ENCODE measurements around the gene CDC42EP4.

The CDC42EP4 gene

DNA sequence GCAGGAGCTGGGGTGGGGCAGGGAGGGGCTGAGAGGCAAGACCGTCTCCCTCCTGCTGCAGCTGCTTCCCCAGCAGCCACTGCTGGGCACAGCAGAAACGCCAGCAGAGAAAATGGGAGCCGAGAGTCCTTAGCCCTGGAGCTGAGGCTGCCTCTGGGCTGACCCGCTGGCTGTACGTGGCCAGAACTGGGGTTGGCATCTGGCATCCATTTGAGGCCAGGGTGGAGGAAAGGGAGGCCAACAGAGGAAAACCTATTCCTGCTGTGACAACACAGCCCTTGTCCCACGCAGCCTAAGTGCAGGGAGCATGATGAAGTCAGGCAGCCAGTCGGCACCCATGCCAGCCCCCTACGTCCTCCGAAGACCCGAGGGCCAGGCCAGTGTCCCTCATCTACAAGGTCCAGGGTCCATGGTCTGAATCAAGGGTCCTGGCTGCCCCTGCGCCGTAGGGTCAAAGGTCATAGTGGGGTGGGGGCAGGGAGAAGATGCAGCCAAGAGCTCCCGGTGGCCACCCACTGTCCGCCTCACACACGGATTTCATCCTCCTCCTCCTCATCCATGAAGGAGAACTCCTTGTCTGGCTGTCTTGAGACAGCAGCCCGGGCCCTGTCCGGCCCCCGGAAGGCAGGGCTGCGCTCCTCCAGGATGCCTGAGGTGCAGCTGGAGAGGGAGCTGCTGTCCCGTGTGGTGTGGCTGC is 26.7 kb downstream of the CDC42EP4 start:
- Histone ChIP-seq H3K9me3 (replicated peaks; ENCODE audit: insufficient read depth, low read length) (no peaks in the 10 kb centered on the region), H3F3A (ENCODE audit: insufficient read depth, low read length) (no peaks in the 10 kb centered on the region), H3K27me3 (replicated peaks; ENCODE audit: insufficient read depth, low read length) (no peaks in the 10 kb centered on the region), H3K4me2 (ENCODE audit: low read depth, low read length) (no peak overlapping the region), H3K4me3 (ENCODE audit: low read length) (no peak overlapping the region), H2AFZ (ENCODE audit: low read length) (no peak overlapping the region), H3K36me3 (replicated peaks; ENCODE audit: insufficient read depth, low read length) (no peaks in the 10 kb centered on the region), H3K9me2 (replicated peaks; ENCODE audit: insufficient read depth, low read length) (no peaks in the 10 kb centered on the region), H3K27ac (ENCODE audit: low read length) (no peak overlapping the region), H4K20me1 (ENCODE audit: insufficient read depth, low read length) (no peaks in the 10 kb centered on the region), H3K4me1 (ENCODE audit: low read length) (no peaks in the 10 kb centered on the region), H3K79me2 (ENCODE audit: low read length) (no peaks in the 10 kb centered on the region), H3K9ac (ENCODE audit: low read length) (no peak overlapping the region)
- TF ChIP-seq, protein P1, sequence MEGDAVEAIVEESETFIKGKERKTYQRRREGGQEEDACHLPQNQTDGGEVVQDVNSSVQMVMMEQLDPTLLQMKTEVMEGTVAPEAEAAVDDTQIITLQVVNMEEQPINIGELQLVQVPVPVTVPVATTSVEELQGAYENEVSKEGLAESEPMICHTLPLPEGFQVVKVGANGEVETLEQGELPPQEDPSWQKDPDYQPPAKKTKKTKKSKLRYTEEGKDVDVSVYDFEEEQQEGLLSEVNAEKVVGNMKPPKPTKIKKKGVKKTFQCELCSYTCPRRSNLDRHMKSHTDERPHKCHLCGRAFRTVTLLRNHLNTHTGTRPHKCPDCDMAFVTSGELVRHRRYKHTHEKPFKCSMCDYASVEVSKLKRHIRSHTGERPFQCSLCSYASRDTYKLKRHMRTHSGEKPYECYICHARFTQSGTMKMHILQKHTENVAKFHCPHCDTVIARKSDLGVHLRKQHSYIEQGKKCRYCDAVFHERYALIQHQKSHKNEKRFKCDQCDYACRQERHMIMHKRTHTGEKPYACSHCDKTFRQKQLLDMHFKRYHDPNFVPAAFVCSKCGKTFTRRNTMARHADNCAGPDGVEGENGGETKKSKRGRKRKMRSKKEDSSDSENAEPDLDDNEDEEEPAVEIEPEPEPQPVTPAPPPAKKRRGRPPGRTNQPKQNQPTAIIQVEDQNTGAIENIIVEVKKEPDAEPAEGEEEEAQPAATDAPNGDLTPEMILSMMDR (IDR thresholded peaks at IDR 0.05; ENCODE audit: low read length): no peak
- no peak for TF ChIP-seq EZH2 (optimal IDR thresholded peaks at IDR 0.05; ENCODE audit: low read depth, low read length)
- no peak for TF ChIP-seq EZH2phosphoT487 (IDR thresholded peaks at IDR 0.05; ENCODE audit: low read length)
- DNase-seq: no peak

DNA sequence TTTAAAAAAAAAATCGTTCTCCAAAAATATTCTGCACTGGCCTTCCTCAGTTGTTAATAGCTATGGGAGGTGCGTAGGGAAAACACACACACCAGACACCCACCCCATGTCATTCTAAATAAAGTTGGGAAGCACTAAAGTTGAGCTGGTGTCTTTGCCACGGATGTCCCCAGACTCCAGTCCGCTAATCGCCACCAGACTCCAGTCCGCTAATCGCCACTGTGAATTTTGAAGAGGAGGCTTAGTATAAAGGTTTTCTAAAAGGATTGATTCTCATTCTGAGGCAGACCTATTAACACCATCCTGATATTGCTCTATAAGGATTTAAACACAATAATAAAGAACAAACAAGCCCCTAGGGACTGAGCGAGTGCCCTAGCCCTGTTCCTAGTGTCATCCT is 27.4 kb downstream of the CDC42EP4 start:
- DNase-seq: no peak
- Histone ChIP-seq H3K27ac (ENCODE audit: low read length) (no peak overlapping the region), H3F3A (ENCODE audit: insufficient read depth, low read length) (no peaks in the 10 kb centered on the region), H3K4me2 (ENCODE audit: low read depth, low read length) (no peak overlapping the region), H3K79me2 (ENCODE audit: low read length) (no peaks in the 10 kb centered on the region), H3K27me3 (replicated peaks; ENCODE audit: insufficient read depth, low read length) (no peaks in the 10 kb centered on the region), H3K4me1 (ENCODE audit: low read length) (no peaks in the 10 kb centered on the region), H2AFZ (ENCODE audit: low read length) (no peak overlapping the region), H3K36me3 (replicated peaks; ENCODE audit: insufficient read depth, low read length) (no peaks in the 10 kb centered on the region), H3K9me2 (replicated peaks; ENCODE audit: insufficient read depth, low read length) (no peaks in the 10 kb centered on the region), H4K20me1 (ENCODE audit: insufficient read depth, low read length) (no peaks in the 10 kb centered on the region), H3K9ac (ENCODE audit: low read length) (no peak overlapping the region), H3K4me3 (ENCODE audit: low read length) (no peak overlapping the region), H3K9me3 (replicated peaks; ENCODE audit: insufficient read depth, low read length) (no peaks in the 10 kb centered on the region)
- no peak for TF ChIP-seq EZH2 (optimal IDR thresholded peaks at IDR 0.05; ENCODE audit: low read depth, low read length)
- TF ChIP-seq, protein P1 (IDR thresholded peaks at IDR 0.05; ENCODE audit: low read length): no peak

DNA sequence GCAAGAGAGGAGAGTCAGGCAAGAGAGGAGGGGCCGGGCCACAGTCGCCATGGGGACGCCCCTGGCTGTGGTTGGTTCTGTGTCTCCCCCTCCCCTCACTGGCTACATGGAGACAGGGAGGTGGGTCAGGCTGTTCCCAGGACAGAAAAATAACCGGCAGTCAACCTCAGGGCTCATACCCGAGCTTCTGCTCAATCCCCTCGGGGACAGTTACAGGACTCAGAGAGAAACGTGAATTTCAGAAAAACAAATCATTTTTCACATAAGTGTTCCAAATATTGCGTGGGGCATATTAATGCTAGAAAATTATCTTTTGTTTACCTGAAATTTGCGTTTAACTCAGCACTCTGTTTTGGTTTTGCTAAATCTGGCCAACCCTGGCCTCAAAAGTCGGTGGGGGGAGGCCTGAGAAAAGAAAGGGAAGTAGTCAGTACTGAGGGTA is 27.9 kb downstream of the CDC42EP4 start:
- Histone ChIP-seq H3K79me2 (ENCODE audit: low read length) (no peaks in the 10 kb centered on the region), H3K36me3 (replicated peaks; ENCODE audit: insufficient read depth, low read length) (no peaks in the 10 kb centered on the region), H3F3A (ENCODE audit: insufficient read depth, low read length) (no peaks in the 10 kb centered on the region), H3K9me3 (replicated peaks; ENCODE audit: insufficient read depth, low read length) (no peaks in the 10 kb centered on the region), H3K9ac (ENCODE audit: low read length) (no peak overlapping the region), H3K9me2 (replicated peaks; ENCODE audit: insufficient read depth, low read length) (no peaks in the 10 kb centered on the region), H2AFZ (ENCODE audit: low read length) (no peak overlapping the region), H4K20me1 (ENCODE audit: insufficient read depth, low read length) (no peaks in the 10 kb centered on the region), H3K4me1 (ENCODE audit: low read length) (no peaks in the 10 kb centered on the region), H3K27me3 (replicated peaks; ENCODE audit: insufficient read depth, low read length) (no peaks in the 10 kb centered on the region), H3K4me3 (ENCODE audit: low read length) (no peak overlapping the region), H3K27ac (ENCODE audit: low read length) (no peak overlapping the region), H3K4me2 (ENCODE audit: low read depth, low read length) (no peak overlapping the region)
- TF ChIP-seq, protein P1 (IDR thresholded peaks at IDR 0.05; ENCODE audit: low read length): no peak
- TF ChIP-seq EZH2 (optimal IDR thresholded peaks at IDR 0.05; ENCODE audit: low read depth, low read length) (no peak), EZH2phosphoT487 (IDR thresholded peaks at IDR 0.05; ENCODE audit: low read length) (no peak)
- DNase-seq: no peak

Data from MM.1S (cell line).